ENCODE data around the gene TTC39B. TPM values are rescaled to one million over a fixed set of nuclear protein-coding genes. Genes with fewer than 3 reads are reported as not detected.

TTC39B gene
- total and polyA plus RNA-seq, 2 of the 8 experiments (the other 6 are each of a cell fraction or from before 2014, with no cell fraction given) = 1.6 to 10.9 TPM

- FAIRE-seq = no peak
- peaks cover 0 to 6% (median 1%) of the 10 kb centered on the region in 4 experiments; a peak in 2 of 7 replicates for H3K4me1 ChIP-seq (replicated peaks in 1 of 4; ENCODE audit: control insufficient read depth in 3 of 4, insufficient read depth in 4 of 4, low read length in 3 of 4)
These were observed 20.7 kb downstream of the TTC39B start for GRCh38 chr9:15286161-15286821.

More at GRCh38 chr9:15286161-15286821, 20.7 kb downstream of the TTC39B start:
- DNase-seq (ENCODE audit: low read depth in 1 of 2, low spot score in 2 of 2) = peak in 1 of 2 experiments; percentile 8
- no peaks in the 10 kb centered on the region for H3K79me1 ChIP-seq (ENCODE audit: low read depth, low read length)
- no peaks in the 10 kb centered on the region for H3K27me3 ChIP-seq (replicated peaks in 1 of 4; ENCODE audit: control insufficient read depth in 3 of 4, extremely low read depth in 1 of 4, insufficient read depth in 3 of 4, low read length in 3 of 4)
- no peak overlapping the region for H3K23ac ChIP-seq (ENCODE audit: insufficient read length)
- H3K27ac ChIP-seq (ENCODE audit: low read depth, low read length) = no peak overlapping the region
- CTCF ChIA-PET (ENCODE audit: partially characterized antibody) = interaction anchor here (0.6 to 2.0 kb wide), 8 partner anchors 8 to 130 kb away, joined by 3 to 9 read pairs (median 4); no protein-coding TSS in a partner anchor
- no peak overlapping the region for H2BK15ac ChIP-seq (ENCODE audit: low read length)
- no peak overlapping the region for H4K91ac ChIP-seq (replicated peaks; ENCODE audit: insufficient read length, low read length)
- no peaks in the 10 kb centered on the region for H4K20me1 ChIP-seq (replicated peaks in 1 of 2; ENCODE audit: control insufficient read depth in 1 of 2, insufficient read depth in 2 of 2, low read length in 2 of 2)
- no peak overlapping the region for H3K14ac ChIP-seq (ENCODE audit: insufficient read length)
- no peak overlapping the region for H3K4me2 ChIP-seq (ENCODE audit: insufficient read depth in 1 of 2, low read depth in 2 of 2, low read length in 2 of 2)
- H2BK120ac ChIP-seq (replicated peaks; ENCODE audit: low read depth, low read length) = no peak overlapping the region
- no peak overlapping the region for H3K4me3 ChIP-seq (ENCODE audit: extremely low read depth in 1 of 4, insufficient read depth in 2 of 4, low read depth in 3 of 4, low read length in 4 of 4)
- no peak overlapping the region for H2AK5ac ChIP-seq (ENCODE audit: low read depth, low read length)
- no peak overlapping the region for H2BK12ac ChIP-seq (ENCODE audit: low read depth, low read length)
- H3K9me3 ChIP-seq (ENCODE audit: insufficient read depth in 2 of 2, low read depth in 1 of 2, low read length in 1 of 2) = no peaks in the 10 kb centered on the region; a peak in 1 of 4 replicates
- H3K56ac ChIP-seq (replicated peaks; ENCODE audit: insufficient read length, low read depth, low read length) = no peak overlapping the region
- H3K18ac ChIP-seq (ENCODE audit: extremely low read depth, low read length) = no peak overlapping the region
- H3K4ac ChIP-seq (replicated peaks; ENCODE audit: insufficient read length, low read depth, low read length) = no peak overlapping the region
- H2AFZ ChIP-seq (ENCODE audit: low read length) = no peak overlapping the region
- no peak overlapping the region for H3K9ac ChIP-seq (replicated peaks in 1 of 4; ENCODE audit: extremely low read depth in 1 of 4, low read depth in 3 of 4, low read length in 3 of 4)
- POLR2A ChIA-PET (ENCODE audit: partially characterized antibody) = interaction anchor here (0.7 to 0.8 kb wide), 2 partner anchors 11 to 12 kb away, joined by 3 read pairs; no protein-coding TSS in a partner anchor
- no peak overlapping the region for H4K5ac ChIP-seq (ENCODE audit: insufficient read length, low read depth, low read length)
- 87% methylated on average over 4 of the region's 4 CpGs; no CpG with 5 or more reads in 1 of the 2 experiments for WGBS, 2 experiments (ENCODE audit: extremely low coverage in 1 of 2, insufficient coverage in 1 of 2, insufficient read length in 1 of 2, insufficient replicate concordance in 2 of 2, low coverage in 1 of 2, low lambda C conversion rate in 2 of 2, missing lambda C conversion rate in 1 of 2)
- no peak overlapping the region for H2BK20ac ChIP-seq (ENCODE audit: low read length)
- TF ChIP-seq TCF12 (IDR thresholded peaks at IDR 0.05; ENCODE audit: low read depth, low read length) (no peak), PHF8 (conservative IDR thresholded peaks at IDR 0.05; ENCODE audit: low read depth, low read length) (no peak), JUN (IDR thresholded peaks at IDR 0.05; ENCODE audit: low read depth, low read length) (no peak), CBX8 (IDR thresholded peaks at IDR 0.05; ENCODE audit: borderline replicate concordance, low read depth, low read length) (no peak)
- no peak overlapping the region for H2BK5ac ChIP-seq (ENCODE audit: low read depth, low read length)
- 0 out of 4 replicates have a peak, but pooled peaks cover 0 to 3% of the 10 kb centered on the region in 2 experiments for H3K79me2 ChIP-seq (ENCODE audit: control insufficient read depth in 1 of 2, insufficient read depth in 2 of 2, low read length in 2 of 2)
- H4K8ac ChIP-seq (ENCODE audit: extremely low read depth, insufficient read depth, low read length) = no peak overlapping the region
- peaks cover 2% of the 10 kb centered on the region for H3K23me2 ChIP-seq (ENCODE audit: low read depth, low read length)
- no peaks in the 10 kb centered on the region for H3K36me3 ChIP-seq (ENCODE audit: control insufficient read depth in 2 of 4, insufficient read depth in 4 of 4, low read length in 3 of 4)

Measured in H1 (cell line).